Stimulated activated CD8-positive, alpha-beta memory T cell treated with anti-CD3 and anti-CD28 coated beads, Interleukin-4, amount 100 ng/mL, for 48 hours (primary cell): Measurements from ENCODE around the gene KLK2.

Source experiments
- DNase-seq: peaks from one replicate; pipeline ENCODE4 v3.0.0-alpha.2; 2020

Gene KLK2

DNA sequence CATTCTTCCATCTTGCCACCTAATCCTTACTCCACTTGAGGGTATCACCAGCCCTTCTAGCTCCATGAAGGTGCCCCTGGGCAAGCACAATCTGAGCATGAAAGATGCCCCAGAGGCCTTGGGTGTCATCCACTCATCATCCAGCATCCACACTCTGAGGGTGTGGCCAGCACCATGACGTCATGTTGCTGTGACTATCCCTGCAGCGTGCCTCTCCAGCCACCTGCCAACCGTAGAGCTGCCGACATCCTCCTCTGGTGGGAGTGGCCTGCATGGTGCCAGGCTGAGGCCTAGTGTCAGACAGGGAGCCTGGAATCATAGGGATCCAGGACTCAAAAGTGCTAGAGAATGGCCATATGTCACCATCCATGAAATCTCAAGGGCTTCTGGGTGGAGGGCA is 21.6 kb upstream of the KLK2 start:
- no peak for DNase-seq

GRCh38 chr19:50854636-50855410 is 18.4 kb upstream of the KLK2 start, which contains the start of gene KLK3:
Gene KLK3 (plus strand): TSS chr19:50854915. CDS start chr19:50854956, 41 bp downstream.
- DNase-seq = no peak

DNA sequence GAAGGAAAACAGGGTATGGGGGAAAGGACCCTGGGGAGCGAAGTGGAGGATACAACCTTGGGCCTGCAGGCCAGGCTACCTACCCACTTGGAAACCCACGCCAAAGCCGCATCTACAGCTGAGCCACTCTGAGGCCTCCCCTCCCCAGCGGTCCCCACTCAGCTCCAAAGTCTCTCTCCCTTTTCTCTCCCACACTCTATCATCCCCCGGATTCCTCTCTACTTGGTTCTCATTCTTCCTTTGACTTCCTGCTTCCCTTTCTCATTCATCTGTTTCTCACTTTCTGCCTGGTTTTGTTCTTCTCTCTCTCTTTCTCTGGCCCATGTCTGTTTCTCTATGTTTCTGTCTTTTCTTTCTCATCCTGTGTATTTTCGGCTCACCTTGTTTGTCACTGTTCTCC is 15.9 kb upstream of the KLK2 start:
- no peak for DNase-seq

DNA sequence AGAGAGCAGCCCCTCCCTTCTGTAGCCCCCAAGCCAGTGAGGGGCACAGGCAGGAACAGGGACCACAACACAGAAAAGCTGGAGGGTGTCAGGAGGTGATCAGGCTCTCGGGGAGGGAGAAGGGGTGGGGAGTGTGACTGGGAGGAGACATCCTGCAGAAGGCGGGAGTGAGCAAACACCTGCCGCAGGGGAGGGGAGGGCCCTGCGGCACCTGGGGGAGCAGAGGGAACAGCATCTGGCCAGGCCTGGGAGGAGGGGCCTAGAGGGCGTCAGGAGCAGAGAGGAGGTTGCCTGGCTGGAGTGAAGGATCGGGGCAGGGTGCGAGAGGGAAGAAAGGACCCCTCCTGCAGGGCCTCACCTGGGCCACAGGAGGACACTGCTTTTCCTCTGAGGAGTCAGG is 14.4 kb upstream of the KLK2 start:
- no peak for DNase-seq

- DNase-seq = no peak
Measured at GRCh38 chr19:50859849-50860248, 13.4 kb upstream of the KLK2 start.

DNA sequence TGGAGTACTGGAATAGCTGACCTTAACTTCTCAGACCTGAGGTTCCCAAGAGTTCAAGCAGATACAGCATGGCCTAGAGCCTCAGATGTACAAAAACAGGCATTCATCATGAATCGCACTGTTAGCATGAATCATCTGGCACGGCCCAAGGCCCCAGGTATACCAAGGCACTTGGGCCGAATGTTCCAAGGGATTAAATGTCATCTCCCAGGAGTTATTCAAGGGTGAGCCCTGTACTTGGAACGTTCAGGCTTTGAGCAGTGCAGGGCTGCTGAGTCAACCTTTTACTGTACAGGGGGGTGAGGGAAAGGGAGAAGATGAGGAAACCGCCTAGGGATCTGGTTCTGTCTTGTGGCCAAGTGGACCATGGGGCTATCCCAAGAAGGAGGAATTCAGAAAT is 12.2 kb upstream of the KLK2 start:
- no peak for DNase-seq

DNA sequence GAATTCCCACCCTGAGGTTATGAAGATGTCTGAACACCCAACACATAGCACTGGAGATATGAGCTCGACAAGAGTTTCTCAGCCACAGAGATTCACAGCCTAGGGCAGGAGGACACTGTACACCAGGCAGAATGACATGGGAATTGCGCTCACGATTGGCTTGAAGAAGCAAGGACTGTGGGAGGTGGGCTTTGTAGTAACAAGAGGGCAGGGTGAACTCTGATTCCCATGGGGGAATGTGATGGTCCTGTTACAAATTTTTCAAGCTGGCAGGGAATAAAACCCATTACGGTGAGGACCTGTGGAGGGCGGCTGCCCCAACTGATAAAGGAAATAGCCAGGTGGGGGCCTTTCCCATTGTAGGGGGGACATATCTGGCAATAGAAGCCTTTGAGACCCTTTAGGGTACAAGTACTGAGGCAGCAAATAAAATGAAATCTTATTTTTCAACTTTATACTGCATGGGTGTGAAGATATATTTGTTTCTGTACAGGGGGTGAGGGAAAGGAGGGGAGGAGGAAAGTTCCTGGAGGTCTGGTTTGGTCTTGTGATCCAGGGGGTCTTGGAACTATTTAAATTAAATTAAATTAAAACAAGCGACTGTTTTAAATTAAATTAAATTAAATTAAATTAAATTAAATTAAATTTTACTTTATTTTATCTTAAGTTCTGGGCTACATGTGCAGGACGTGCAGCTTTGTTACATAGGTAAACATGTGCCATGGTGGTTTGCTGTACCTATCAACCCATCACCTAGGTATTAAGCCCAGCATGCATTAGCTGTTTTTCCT is 11.5 kb upstream of the KLK2 start:
- no peak for DNase-seq

DNA sequence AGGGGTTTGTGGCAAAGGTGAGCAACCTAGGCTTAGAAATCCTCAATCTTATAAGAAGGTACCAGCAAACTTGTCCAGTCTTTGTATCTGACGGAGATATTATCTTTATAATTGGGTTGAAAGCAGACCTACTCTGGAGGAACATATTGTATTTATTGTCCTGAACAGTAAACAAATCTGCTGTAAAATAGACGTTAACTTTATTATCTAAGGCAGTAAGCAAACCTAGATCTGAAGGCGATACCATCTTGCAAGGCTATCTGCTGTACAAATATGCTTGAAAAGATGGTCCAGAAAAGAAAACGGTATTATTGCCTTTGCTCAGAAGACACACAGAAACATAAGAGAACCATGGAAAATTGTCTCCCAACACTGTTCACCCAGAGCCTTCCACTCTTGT is 3.8 kb upstream of the KLK2 start:
- no peak for DNase-seq

DNA sequence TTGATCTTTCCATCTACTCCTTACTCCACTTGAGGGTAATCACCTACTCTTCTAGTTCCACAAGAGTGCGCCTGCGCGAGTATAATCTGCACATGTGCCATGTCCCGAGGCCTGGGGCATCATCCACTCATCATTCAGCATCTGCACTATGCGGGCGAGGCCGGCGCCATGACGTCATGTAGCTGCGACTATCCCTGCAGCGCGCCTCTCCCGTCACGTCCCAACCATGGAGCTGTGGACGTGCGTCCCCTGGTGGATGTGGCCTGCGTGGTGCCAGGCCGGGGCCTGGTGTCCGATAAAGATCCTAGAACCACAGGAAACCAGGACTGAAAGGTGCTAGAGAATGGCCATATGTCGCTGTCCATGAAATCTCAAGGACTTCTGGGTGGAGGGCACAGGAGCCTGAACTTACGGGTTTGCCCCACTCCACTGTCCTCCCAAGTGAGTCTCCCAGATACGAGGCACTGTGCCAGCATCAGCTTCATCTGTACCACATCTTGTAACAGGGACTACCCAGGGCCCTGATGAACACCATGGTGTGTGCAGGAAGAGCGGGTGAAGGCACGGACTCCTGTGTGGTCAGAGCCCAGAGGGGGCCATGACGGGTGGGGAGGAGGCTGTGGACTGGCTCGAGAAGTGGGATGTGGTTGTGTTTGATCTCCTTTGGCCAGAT is 2.7 kb upstream of the KLK2 start:
- peak; percentile 50 for DNase-seq

- no peak for DNase-seq
Measured at GRCh38 chr19:50874211-50874610, 972 bp downstream of the KLK2 start.

DNA sequence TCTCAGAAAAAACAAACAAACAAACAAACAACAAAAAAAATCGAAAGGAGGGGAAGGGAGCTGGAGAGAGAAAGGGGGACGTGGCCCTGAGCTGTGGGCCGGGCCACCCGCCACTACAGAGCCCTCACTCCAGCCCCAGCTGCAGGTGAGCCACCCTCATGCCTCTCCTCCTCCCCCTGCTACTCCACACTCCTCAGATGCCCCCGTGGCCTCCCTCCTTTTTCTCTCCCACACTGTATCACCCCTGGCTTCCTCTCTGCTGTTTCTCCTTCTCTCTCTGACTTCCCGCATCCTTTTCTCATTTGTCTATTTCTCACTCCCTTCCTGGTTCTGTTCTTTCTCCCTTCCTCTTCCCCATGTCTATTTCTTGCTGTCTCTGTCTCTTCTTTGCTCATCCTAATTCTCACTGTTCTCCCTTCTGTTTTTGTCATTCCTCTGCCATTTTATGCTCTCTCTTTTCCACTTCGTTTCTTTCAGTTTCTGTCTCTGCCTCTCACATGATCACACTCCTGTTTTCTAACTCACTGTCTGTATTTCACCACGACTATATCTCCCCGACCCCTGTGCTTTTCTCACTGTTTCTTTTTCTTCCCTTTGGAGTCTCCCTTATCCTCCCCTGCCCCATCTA is 2.7 kb downstream of the KLK2 start:
- DNase-seq = no peak

GRCh38 chr19:50876456-50876855 is 3.2 kb downstream of the KLK2 start:
- DNase-seq = no peak

GRCh38 chr19:50877338-50877737 is 4.1 kb downstream of the KLK2 start:
- DNase-seq = no peak

GRCh38 chr19:50878851-50879250 is 5.6 kb downstream of the KLK2 start:
- DNase-seq = no peak

- DNase-seq = no peak
Measured at GRCh38 chr19:50880241-50880640, 7.0 kb downstream of the KLK2 start.

- DNase-seq = no peak
Measured at GRCh38 chr19:50882188-50882587, 8.9 kb downstream of the KLK2 start.

- no peak for DNase-seq
Measured at GRCh38 chr19:50889638-50890037, 16.4 kb downstream of the KLK2 start.

- DNase-seq = no peak
Measured at GRCh38 chr19:50890422-50891252, 17.4 kb downstream of the KLK2 start.

DNA sequence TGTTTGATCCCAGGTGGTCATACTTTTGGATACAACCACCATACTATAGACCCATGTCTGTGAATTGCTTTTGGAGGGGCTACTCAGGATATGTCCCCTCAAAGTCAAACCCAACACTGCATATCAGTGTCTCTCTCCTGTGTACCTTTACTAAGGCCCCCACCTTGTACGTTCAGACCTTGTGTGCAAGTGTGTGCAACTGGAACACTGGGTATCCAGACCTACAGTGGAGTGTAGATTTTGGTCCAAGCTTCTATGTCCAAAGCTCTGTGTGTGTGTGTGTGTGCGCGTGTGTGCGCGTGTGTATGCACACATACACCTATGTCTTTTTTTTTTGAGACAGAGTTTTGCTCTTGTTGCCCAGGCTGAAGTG is 18.0 kb downstream of the KLK2 start:
- no peak for DNase-seq

DNA sequence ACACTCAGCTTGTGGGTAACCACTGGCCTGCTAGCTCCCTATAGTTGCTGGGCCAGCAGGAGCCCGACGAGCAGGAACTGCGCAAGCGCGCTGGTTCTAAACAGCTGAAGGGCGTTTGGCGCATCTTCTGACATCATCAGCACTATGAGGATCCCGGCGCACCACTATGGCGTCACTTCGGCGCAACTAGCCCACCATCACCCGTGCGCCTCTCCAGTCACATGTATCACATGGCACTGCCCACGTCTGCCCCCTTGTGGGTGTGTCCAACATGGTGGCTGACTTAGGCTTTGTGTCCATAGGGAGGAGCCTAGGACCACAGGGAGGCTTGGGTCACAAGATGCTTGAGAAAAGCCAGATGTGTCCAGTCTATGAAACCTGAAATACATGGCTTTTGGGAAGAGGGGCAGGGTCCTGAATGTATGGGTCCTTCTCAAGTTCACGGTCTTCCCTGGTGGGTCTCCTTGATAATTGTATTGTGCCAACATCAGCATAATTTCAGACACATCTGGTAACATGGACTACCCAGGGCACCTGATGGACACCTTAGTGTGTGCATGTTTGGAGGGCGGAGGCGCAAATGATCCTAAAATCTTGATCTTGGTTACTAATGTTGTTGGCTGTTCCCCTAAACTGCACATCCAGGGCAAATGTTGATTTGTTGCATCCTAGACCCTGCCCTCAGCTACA is 20.0 kb downstream of the KLK2 start:
- no peak for DNase-seq

DNA sequence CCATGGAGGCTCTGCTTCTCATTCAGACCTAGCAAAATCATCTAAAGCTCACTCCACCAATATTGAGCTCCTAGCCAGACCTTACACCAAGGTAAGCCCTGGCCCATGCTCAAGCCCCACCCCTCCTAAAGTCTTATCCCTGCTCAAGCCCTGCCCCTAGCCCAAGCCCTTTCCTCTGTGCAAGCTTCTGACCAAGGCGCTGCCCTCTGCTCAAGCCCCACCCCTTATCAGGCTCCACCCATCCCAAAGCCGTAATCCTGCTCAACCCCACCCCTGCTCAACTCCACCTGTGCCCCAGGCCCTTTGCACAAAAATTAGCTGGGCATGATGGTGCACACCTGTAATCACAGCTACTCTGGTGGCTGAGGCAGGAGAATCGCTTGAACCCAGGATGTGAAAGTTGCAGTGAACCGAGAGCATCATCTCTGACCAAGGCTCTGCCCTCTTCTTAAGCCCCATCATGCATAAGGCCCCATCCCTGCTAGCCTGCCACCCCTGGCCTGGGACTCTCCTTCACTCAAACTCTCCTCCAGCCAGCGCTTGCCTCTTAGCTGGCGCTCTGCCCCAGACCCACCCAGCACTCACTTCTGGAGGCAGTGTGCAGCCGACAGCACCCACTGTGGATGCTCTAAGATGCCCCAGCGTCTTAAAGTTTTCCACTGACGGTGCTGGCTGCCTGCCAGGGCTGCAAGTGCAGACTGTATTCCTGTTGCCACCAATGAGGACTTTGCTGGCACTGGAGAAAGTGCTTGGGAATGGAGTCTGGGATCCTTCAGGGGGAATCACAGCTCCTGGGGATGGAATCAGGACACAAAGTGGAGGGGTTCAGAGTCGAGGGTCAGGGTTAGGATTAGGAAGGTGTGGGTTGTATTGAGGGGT is 21.5 kb downstream of the KLK2 start:
- DNase-seq = no peak
